ENCODE data around the gene FAM89A. TPM values are rescaled to one million over a fixed set of nuclear protein-coding genes. Genes with fewer than 3 reads are reported as not detected.
"Not testable (repeated sequence)": the region's sequence is repeated elsewhere in the genome, so short reads cannot be mapped to it uniquely, and the experiment has no call there.

Gene FAM89A
- polyA plus RNA-seq, 12 donors = 6.7 to 19.8 (median 9.1) TPM; not detected in 1

GRCh38 chr1:231001892-231002291 is 38.2 kb downstream of the FAM89A start:
- DNase-seq = no peak

DNA sequence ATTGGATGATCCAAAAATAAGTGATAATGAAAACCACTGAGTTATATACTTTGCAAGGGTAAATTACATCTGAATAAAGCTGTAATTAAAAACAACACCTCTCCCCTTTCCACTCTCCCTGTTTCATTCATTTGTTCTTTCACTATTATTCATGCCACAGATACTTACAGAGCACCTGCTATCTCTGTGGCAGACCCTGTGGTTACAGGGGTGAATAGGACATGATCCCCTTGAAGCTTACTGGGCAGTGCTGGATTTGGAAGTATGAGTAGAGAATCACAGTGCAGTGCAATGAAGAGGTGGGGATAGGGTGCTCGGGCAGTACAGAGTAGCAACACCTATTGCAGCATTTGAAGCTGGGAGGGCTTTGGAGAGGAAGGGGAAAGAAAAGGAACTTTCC is 39.4 kb downstream of the FAM89A start:
- no peak for DNase-seq

GRCh38 chr1:231000201-231000600 is 39.9 kb downstream of the FAM89A start:
- no peak for DNase-seq

DNA sequence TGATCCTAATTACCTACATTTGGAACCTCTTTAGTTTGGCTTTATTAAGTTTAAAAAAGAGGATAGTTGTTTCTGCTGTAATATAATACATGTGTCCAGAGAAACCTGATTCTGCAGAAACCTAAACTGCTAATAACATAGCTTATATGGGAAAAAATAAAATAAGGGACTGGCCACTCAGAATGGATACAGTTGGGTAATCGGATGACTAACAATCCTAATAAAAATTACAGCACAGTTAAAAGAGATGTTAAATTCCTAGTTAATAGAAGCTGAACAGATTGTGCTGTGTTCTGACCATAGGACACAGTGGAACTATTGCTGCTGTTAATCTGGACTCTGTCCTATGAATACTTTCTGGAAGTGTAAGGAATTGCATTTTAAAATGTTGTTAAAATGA is 45.2 kb downstream of the FAM89A start:
- no peak for DNase-seq

DNA sequence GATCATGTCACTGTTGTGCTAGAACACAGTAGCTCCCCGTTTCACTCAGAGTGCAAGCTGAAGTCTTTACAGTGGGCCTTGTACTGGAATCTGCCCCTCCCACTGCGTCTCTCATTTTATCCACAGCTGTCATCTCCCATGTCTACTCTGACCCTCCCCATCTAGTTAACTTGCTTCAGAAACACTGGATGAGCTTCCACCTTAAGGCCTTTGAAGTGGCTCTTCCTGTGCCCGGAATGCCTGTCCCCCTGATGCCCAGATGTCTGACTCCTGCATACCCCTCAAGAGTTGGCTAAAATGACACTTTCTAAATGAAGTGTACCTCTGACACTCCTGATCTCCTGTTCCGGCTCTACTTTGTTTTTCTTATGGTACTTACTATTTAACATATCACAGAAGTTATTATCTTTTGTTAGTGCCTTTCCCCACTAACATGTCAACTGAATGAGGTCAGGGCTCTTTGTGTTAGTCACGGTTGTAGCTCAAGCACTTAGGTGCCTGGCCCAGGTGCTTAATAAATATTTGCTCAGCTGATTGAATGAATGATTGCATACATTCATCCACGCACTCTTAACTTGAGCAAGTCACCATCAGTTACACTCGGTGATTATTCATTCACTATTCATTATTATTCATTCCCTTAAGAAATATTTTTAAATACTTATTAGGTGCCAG is 47.8 kb downstream of the FAM89A start:
- no peak for DNase-seq

DNA sequence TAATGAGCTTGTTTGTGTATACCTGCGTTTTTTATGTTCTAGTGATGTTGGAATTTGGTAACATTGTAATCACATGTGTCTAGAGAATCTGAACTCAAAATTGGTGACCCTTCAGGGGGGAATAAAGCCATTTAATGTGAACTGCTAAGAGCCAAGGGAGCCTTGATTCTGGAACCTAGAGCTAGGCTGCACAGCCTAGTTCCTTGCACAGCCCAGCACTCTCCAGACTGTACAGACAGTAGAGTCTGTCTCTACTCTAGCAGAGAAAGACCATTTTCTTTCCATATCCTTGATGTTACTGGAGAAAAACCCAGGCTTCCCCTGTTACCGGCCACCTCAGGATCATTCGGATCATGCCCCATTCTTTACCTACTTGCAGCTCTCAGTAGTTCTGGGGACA is 52.6 kb downstream of the FAM89A start:
- no peak for DNase-seq

DNA sequence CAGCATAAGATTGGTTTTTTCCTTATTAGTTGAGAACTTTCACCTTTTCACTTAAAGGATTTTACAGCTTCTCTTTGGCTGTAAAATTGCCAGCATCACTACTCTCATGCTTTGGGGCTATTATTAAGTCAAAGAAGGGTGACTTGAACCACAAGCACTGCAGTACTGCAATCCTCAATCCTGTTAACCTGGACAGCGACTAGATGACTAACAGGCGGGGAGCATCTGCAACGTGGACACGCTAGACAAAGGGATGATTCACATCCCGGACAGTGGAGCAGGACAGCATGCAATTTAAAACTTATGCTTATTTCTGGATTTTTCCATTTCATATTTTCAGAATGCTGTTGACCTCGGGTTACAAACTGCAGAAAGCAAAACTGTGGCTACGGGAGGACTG is 53.1 kb downstream of the FAM89A start:
- DNase-seq = no peak

GRCh38 chr1:230985711-230986110 is 54.3 kb downstream of the FAM89A start:
- no peak for DNase-seq

DNA sequence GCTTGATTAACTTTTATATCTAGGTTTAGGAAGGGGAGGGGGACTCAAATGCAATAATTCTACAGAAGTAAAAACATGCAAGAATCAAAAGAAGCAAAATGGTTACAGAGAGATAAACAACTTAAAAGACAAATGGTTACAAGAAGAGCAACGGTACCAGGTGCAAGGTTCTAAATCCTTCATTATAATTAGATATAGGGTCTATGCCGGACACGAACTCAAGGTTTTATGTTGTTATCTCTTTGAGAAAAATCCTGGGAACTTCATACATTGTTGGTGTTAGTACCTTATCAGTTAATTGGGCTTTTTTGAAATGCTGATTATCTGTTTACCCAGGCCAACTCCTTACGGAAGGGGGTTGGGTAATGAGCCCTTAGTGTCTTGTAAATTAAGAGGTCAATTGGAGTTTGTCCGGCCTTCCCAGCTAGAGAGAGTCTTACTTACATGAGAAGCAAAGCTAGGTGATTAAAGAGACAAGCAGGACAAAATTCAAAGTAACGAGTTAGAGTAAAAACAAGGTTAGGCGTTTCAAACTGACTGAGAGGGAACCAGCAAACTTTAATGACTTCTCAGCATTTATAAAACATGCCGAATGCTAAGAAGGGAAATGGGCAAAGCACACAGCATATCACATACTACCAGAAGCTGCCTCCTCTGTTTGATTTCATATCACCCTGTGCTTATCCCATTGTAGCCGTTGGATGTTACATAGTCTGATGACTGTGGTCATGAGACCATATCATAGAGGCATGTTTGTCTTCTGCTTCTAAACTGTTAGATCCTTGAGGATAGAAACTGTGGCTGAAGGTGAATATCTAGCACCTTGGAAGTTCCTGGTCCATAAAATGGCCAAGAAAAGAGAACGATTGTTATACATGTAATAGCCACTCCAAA is 55.2 kb downstream of the FAM89A start:
- not testable (repeated sequence) for DNase-seq

GRCh38 chr1:230983811-230984210 is 56.2 kb downstream of the FAM89A start:
- DNase-seq = no peak

DNA sequence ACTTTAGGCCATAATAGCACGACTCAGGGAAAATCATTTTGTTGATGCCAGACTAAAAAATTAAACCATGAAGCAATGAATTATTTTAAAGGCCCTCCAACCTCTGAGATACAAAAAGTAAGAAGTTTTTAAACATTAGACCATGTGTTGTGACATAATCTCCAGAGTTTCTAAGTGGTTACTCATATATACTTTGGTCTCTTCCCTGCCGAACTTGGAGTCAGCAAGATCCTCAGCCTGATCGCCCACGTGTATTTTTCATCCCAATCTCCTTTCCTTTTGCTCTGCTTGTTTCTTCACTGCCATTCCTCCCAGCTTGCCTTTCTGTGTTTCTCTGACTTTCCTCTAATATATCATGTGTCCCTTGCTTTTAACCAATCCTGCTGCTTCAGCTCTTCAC is 57.4 kb downstream of the FAM89A start:
- no peak for DNase-seq

DNA sequence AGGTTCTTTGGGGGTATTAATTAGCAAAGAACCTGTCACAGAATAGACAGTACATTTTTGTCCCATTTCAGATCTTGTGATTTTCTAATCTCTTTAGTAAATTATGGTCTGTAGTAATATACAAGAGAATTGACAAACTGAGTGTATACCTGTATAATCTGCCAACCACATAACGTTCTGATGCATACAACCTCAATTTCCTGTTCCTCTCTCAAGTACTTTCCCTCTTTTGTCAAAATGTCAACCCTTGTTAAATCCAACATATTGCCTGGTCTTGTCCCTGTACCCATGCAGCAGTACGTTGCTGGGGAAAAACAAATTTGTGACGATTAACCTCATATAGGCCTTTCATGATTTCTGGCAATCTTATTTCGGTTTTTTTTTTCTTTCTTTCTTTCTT is 60.1 kb downstream of the FAM89A start:
- no peak for DNase-seq

DNA sequence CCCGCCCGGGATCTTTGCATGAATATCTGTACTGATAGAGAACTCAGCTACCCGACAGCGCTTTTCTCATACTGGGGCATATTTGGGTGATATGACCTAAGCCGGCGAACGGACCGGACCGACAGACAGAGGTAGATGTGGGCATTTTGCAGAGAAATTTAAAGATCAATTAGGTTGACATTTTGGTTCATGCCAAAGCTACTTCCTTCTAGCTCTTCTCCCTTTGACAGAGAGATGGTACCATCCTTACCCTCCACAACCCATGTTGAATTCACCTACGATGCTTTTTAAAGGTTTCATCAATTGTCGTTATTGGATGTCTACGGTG is 60.7 kb downstream of the FAM89A start:
- no peak for DNase-seq

DNA sequence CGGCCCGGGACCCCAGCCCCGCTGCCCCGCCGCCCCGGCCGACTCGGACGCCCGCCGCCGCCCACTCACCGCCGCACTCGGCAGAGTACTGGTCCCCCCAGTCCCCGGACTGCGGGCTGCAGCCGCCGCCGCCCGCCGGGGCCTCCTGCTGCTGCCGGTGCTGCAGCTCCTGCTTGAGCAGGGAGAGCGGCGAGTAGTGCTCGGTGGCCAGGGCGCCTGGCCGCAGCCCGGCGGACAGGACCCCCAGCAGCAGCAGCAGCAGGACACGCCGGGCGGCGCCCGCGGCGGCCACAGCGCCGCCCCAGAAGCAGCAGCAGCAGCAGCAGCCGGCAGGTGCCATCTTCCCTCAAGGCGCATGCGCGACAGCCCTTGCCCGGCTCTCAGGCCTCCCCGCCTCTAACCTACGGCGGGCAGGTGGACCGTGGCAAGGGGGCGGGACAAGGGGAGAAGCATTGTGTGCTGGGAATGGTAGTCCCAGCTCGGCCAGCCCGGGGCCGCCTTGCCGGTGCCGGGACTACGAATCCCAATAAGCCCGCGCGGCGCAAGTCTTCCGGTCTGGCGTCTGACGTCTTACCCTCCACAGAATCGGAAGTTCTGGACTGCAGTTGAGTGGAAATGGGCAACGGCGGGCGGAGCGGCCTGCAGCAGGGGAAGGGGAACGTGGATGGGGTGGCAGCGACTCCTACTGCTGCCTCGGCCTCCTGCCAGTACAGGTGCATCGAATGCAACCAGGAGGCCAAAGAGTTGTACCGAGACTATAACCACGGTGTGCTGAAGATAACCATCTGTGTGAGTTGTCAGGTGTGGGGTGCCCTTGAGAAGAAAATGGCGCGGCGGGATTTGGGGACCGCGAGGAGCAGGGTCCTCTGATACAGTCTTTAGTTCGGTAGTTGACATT is 61.3 kb downstream of the FAM89A start, which contains the start of the genes ARV1 and TTC13:
Gene ARV1, plus strand, starts transcription at position 604 of the 898 bp plus-strand sequence. Its CDS starts 12 bp downstream, at position 616.
Gene TTC13, minus strand, starts transcription at position 371 of the 898 bp plus-strand sequence. Its CDS starts 31 bp downstream, at position 340.
- peak; percentile 96 for DNase-seq

- DNase-seq = peak; percentile 10
Measured at GRCh38 chr1:230977761-230978490, 62.1 kb downstream of the FAM89A start.

GRCh38 chr1:230976825-230977747 is 63.0 kb downstream of the FAM89A start:
- DNase-seq = no peak

DNA sequence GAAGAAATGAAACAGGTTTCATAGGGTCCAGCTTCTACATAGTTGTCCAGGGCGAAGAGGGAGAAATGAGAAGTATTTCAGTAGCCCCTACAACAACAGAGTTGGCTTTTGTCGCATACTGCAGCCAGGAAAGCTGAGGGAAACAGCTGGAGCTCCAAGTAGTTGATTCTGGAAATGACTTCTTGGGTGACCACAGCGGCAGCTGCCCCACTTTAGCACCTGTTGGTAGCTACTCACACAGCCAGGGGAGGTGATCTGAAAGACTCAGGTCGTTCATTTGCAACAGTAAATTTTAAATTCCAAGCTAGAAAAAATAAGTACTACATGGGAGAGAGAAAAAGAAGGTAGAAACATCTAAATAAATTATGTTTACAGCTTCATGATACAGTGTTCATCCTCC is 63.7 kb downstream of the FAM89A start:
- no peak for DNase-seq

GRCh38 chr1:230975636-230976035 is 64.4 kb downstream of the FAM89A start:
- DNase-seq = no peak

GRCh38 chr1:230972855-230973271 is 67.2 kb downstream of the FAM89A start:
- DNase-seq = no peak

DNA sequence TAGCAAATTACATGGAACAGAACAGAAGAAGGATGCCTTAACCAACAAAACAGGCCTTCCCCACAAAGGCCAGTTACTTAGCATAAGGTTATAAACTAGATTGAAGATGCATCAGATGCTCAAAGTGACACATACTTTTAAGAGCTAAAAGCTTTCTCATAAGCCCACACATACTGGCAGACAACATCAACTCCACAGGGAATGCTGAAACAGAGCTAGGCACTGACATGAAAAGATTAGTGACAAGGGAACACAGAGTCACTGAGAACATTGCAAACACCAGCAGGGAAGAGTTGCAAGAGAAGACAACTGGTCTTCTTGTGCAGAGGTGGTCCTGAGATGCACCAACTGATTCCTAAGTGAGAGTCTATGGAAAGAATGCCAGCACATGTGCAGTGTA is 68.3 kb downstream of the FAM89A start:
- DNase-seq = no peak
